GM04504 (cell line): ENCODE data around the gene SNRPB2.

ENCODE experiments used
- DNase-seq: peaks from one replicate; pipeline ENCODE4 v3.0.0-alpha.2; 2012; ENCODE audit warnings: low read depth

SNRPB2 gene

GRCh38 chr20:16729565-16730460, at the start of gene SNRPB2:
Gene SNRPB2 (plus strand): TSS chr20:16730026. CDS start chr20:16731703, 1,677 bp downstream.
- DNase-seq, result peak; percentile 86

GRCh38 chr20:16684416-16684815, 45.4 kb upstream of the SNRPB2 start:
- DNase-seq, result no peak

- no peak for DNase-seq
These were observed 39.9 kb upstream of the SNRPB2 start for GRCh38 chr20:16689906-16690305.

- DNase-seq, result no peak
These were observed 38.4 kb upstream of the SNRPB2 start for GRCh38 chr20:16691381-16691780.

GRCh38 chr20:16692009-16692408, 37.8 kb upstream of the SNRPB2 start:
- no peak for DNase-seq

- no peak for DNase-seq
These were observed 37.4 kb upstream of the SNRPB2 start for GRCh38 chr20:16692442-16692841.

- no peak for DNase-seq
These were observed 36.5 kb upstream of the SNRPB2 start for GRCh38 chr20:16693278-16693677.

- DNase-seq, result no peak
These were observed 35.7 kb upstream of the SNRPB2 start for GRCh38 chr20:16694161-16694560.

GRCh38 chr20:16695628-16696027, 34.2 kb upstream of the SNRPB2 start:
- no peak for DNase-seq

- no peak for DNase-seq
These were observed 30.5 kb upstream of the SNRPB2 start for GRCh38 chr20:16699293-16699692.

GRCh38 chr20:16701296-16701695, 28.5 kb upstream of the SNRPB2 start:
- DNase-seq, result no peak

- no peak for DNase-seq
These were observed 26.3 kb upstream of the SNRPB2 start for GRCh38 chr20:16703570-16703969.

GRCh38 chr20:16707674-16708073, 22.2 kb upstream of the SNRPB2 start:
- no peak for DNase-seq

- no peak for DNase-seq
These were observed 21.2 kb upstream of the SNRPB2 start for GRCh38 chr20:16708602-16709001.

- no peak for DNase-seq
These were observed 20.8 kb upstream of the SNRPB2 start for GRCh38 chr20:16709017-16709416.

- no peak for DNase-seq
These were observed 19.0 kb upstream of the SNRPB2 start for GRCh38 chr20:16710781-16711180.

GRCh38 chr20:16711661-16712258, 18.1 kb upstream of the SNRPB2 start:
- DNase-seq, result no peak

GRCh38 chr20:16712511-16712947, 17.3 kb upstream of the SNRPB2 start:
- no peak for DNase-seq

GRCh38 chr20:16713066-16713465, 16.8 kb upstream of the SNRPB2 start:
- no peak for DNase-seq

- DNase-seq, result no peak
These were observed 15.6 kb upstream of the SNRPB2 start for GRCh38 chr20:16714242-16714641.

GRCh38 chr20:16714751-16715150, 15.1 kb upstream of the SNRPB2 start:
- no peak for DNase-seq

GRCh38 chr20:16719421-16719820, 10.4 kb upstream of the SNRPB2 start:
- DNase-seq, result no peak

GRCh38 chr20:16729080-16729479, 746 bp upstream of the SNRPB2 start:
- no peak for DNase-seq
